ENCODE data around the gene DLST.
A peak's percentile ranks its signal among the peaks of the same experiment; 100 is the strongest.

The DLST gene

GRCh38 chr14:74945261-74945851 is 63.6 kb downstream of the DLST start:
- no peaks in the 10 kb centered on the region for H3K27me3 ChIP-seq
- H3K4me3 ChIP-seq (ENCODE audit: low read depth in 1 of 2, low read length in 1 of 2), result no peak overlapping the region
- no peak overlapping the region for H3K27ac ChIP-seq
- H3K9me3 ChIP-seq, result no peaks in the 10 kb centered on the region
- TF ChIP-seq, protein P1, sequence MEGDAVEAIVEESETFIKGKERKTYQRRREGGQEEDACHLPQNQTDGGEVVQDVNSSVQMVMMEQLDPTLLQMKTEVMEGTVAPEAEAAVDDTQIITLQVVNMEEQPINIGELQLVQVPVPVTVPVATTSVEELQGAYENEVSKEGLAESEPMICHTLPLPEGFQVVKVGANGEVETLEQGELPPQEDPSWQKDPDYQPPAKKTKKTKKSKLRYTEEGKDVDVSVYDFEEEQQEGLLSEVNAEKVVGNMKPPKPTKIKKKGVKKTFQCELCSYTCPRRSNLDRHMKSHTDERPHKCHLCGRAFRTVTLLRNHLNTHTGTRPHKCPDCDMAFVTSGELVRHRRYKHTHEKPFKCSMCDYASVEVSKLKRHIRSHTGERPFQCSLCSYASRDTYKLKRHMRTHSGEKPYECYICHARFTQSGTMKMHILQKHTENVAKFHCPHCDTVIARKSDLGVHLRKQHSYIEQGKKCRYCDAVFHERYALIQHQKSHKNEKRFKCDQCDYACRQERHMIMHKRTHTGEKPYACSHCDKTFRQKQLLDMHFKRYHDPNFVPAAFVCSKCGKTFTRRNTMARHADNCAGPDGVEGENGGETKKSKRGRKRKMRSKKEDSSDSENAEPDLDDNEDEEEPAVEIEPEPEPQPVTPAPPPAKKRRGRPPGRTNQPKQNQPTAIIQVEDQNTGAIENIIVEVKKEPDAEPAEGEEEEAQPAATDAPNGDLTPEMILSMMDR (IDR thresholded peaks at IDR 0.05), result no peak
- H3K4me1 ChIP-seq (ENCODE audit: control insufficient read depth in 1 of 2, insufficient read depth in 1 of 2, low read depth in 1 of 2, low read length in 1 of 2), result peaks cover 7 to 21% of the 10 kb centered on the region in 2 experiments
- H3K36me3 ChIP-seq, result no peaks in the 10 kb centered on the region

- TF ChIP-seq, protein P1 (IDR thresholded peaks at IDR 0.05), result peak; percentile 83
These were observed 64.3 kb downstream of the DLST start for GRCh38 chr14:74945852-74946658.

GRCh38 chr14:74946659-74947281 is 65.1 kb downstream of the DLST start:
- Histone ChIP-seq H3K27ac (no peak overlapping the region), H3K4me1 (ENCODE audit: control insufficient read depth in 1 of 2, insufficient read depth in 1 of 2, low read depth in 1 of 2, low read length in 1 of 2) (peaks cover 3 to 11% of the 10 kb centered on the region in 2 experiments), H3K4me3 (ENCODE audit: low read depth in 1 of 2, low read length in 1 of 2) (no peak overlapping the region), H3K36me3 (no peaks in the 10 kb centered on the region), H3K9me3 (no peaks in the 10 kb centered on the region), H3K27me3 (peaks cover 4% of the 10 kb centered on the region)
- TF ChIP-seq, protein P1 (IDR thresholded peaks at IDR 0.05), result no peak

More at GRCh38 chr14:74945852-74946658, 64.3 kb downstream of the DLST start:
- no peaks in the 10 kb centered on the region for H3K36me3 ChIP-seq
- no peak overlapping the region for H3K27ac ChIP-seq
- H3K27me3 ChIP-seq, result no peaks in the 10 kb centered on the region
- H3K9me3 ChIP-seq, result no peaks in the 10 kb centered on the region
- H3K4me1 ChIP-seq (ENCODE audit: control insufficient read depth in 1 of 2, insufficient read depth in 1 of 2, low read depth in 1 of 2, low read length in 1 of 2), result peaks cover 7 to 18% of the 10 kb centered on the region in 2 experiments
- H3K4me3 ChIP-seq (ENCODE audit: low read depth in 1 of 2, low read length in 1 of 2), result no peak overlapping the region

- Histone ChIP-seq H3K27me3 (peaks cover 4% of the 10 kb centered on the region), H3K36me3 (no peaks in the 10 kb centered on the region), H3K9me3 (no peaks in the 10 kb centered on the region), H3K4me1 (ENCODE audit: control insufficient read depth in 1 of 2, insufficient read depth in 1 of 2, low read depth in 1 of 2, low read length in 1 of 2) (peaks cover 0 to 6% of the 10 kb centered on the region in 2 experiments), H3K27ac (no peak overlapping the region), H3K4me3 (ENCODE audit: low read depth in 1 of 2, low read length in 1 of 2) (no peak overlapping the region)
- TF ChIP-seq, protein P1 (IDR thresholded peaks at IDR 0.05), result no peak
These were observed 65.9 kb downstream of the DLST start for GRCh38 chr14:74947353-74948227.

Data from neutrophil (primary cell).